WI38 (cell line): ENCODE data around the gene OS9.

Experiments used
- H3K4me3 ChIP-seq: 2 replicates; pipeline ENCODE4 v1.5.1; 2011; ENCODE audit warnings: low read depth, mild to moderate bottlenecking, control low read depth, low read length
- CTCF ChIP-seq: IDR thresholded peaks from 2 replicates; pipeline ENCODE4 v1.5.1; 2012; ENCODE audit warnings: low read depth, mild to moderate bottlenecking, control low read depth, low read length

OS9 gene

GRCh38 chr12:57743769-57744168, 49.8 kb downstream of the OS9 start:
- no peak for TF ChIP-seq CTCF
- H3K4me3 ChIP-seq: no peak overlapping the region

- no peak for TF ChIP-seq CTCF
- peak overlapping the region; percentile 78 for H3K4me3 ChIP-seq
These were observed 50.4 kb downstream of the OS9 start for GRCh38 chr12:57744194-57744776.

- H3K4me3 ChIP-seq: peak within 1 kb of the TSS; percentile 78
- no peak for TF ChIP-seq CTCF
These were observed 51.0 kb downstream of the OS9 start, which contains the start of gene TSPAN31 for GRCh38 chr12:57744777-57745484. TSS of gene TSPAN31 (plus strand) at chr12:57745039. CDS start at chr12:57745155, 116 bp downstream.

- no peak for TF ChIP-seq CTCF
- peak overlapping the region; percentile 78 for H3K4me3 ChIP-seq
These were observed 51.6 kb downstream of the OS9 start for GRCh38 chr12:57745485-57745881.

GRCh38 chr12:57746025-57746424, 52.1 kb downstream of the OS9 start:
- peak overlapping the region; percentile 78 for H3K4me3 ChIP-seq
- TF ChIP-seq CTCF: no peak

- no peak for TF ChIP-seq CTCF
- H3K4me3 ChIP-seq: no peak overlapping the region
These were observed 55.1 kb downstream of the OS9 start for GRCh38 chr12:57749061-57749460.
